ENCODE data around the gene SEMA4G.

DNA sequence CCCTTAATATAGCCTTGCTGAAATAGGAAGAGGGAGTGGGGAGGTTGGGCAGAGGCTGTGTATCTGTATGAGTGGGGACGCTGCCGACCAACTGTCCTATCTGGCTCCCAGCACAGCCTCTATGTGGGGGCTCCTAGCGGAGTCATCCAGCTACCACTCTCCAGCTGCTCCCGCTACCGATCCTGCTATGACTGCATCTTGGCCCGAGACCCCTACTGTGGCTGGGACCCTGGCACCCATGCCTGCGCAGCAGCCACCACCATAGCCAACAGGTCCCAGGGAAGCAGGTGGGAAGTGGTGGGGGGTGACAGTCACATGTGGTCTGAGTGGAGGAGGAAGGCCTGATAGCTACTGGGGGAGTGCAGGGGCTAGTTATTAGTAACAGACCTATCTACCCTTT lies 11.4 kb downstream of the SEMA4G start:
- TF ChIP-seq, protein P1, sequence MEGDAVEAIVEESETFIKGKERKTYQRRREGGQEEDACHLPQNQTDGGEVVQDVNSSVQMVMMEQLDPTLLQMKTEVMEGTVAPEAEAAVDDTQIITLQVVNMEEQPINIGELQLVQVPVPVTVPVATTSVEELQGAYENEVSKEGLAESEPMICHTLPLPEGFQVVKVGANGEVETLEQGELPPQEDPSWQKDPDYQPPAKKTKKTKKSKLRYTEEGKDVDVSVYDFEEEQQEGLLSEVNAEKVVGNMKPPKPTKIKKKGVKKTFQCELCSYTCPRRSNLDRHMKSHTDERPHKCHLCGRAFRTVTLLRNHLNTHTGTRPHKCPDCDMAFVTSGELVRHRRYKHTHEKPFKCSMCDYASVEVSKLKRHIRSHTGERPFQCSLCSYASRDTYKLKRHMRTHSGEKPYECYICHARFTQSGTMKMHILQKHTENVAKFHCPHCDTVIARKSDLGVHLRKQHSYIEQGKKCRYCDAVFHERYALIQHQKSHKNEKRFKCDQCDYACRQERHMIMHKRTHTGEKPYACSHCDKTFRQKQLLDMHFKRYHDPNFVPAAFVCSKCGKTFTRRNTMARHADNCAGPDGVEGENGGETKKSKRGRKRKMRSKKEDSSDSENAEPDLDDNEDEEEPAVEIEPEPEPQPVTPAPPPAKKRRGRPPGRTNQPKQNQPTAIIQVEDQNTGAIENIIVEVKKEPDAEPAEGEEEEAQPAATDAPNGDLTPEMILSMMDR (conservative IDR thresholded peaks at IDR 0.05; ENCODE audit: low read length) = no peak
- no peak for TF ChIP-seq EZH2phosphoT487 (IDR thresholded peaks at IDR 0.05; ENCODE audit: borderline replicate concordance)
